BLaER1 treated with 17β-estradiol and CSF1 and Interleukin-3, amounts not matched to agents 10 nM and 100 nM (cell line): ENCODE results near the gene ZMYND19.
A peak's percentile ranks its signal among the peaks of the same experiment; 100 is the strongest.
"Not testable (repeated sequence)": the region's sequence is repeated elsewhere in the genome, so short reads cannot be mapped to it uniquely, and the experiment has no call there.

Experiments used
- H3K27ac ChIP-seq, 11 experiments: shearing (Covaris generic); formaldehyde crosslinking; 2 replicates each; pipeline ENCODE4 v1.8.1; 2022
- H3K27me3 ChIP-seq, 11 experiments: shearing (Covaris generic); formaldehyde crosslinking; 2 replicates each; pipeline ENCODE4 v1.8.1; 2022
- H3K36me3 ChIP-seq, 11 experiments: shearing (Covaris generic); formaldehyde crosslinking; 2 replicates each; pipeline ENCODE4 v1.8.1; 2022
- H3K4me1 ChIP-seq, 10 experiments: shearing (Covaris generic); formaldehyde crosslinking; 2 replicates each; pipeline ENCODE4 v1.8.1; 2022
- H3K4me2 ChIP-seq, 11 experiments: shearing (Covaris generic); formaldehyde crosslinking; 2 replicates each; pipeline ENCODE4 v1.8.1; 2022
- H3K4me3 ChIP-seq, 10 experiments: shearing (Covaris generic); formaldehyde crosslinking; 2 replicates each; pipeline ENCODE4 v1.8.1; 2022
- H3K9ac ChIP-seq, 11 experiments: shearing (Covaris generic); formaldehyde crosslinking; 2 replicates each; pipeline ENCODE4 v1.8.1; 2022
- H3K9me3 ChIP-seq, 11 experiments: shearing (Covaris generic); formaldehyde crosslinking; replicated peaks in 1 of 11; 2 replicates each; pipeline ENCODE4 v1.8.1; 2022
- H4K20me1 ChIP-seq, 11 experiments: shearing (Covaris generic); formaldehyde crosslinking; 2 replicates each; pipeline ENCODE4 v1.8.1; 2022
- Cebpa-rat ChIP-seq, 11 experiments: shearing (Covaris generic); IDR thresholded peaks; 2 replicates each; pipeline ENCODE4 v1.8.1; 2022

ZMYND19 gene

GRCh38 chr9:137630679-137631078 is 40.4 kb upstream of the ZMYND19 start:
- Histone ChIP-seq H3K27ac (no peak overlapping the region), H3K27me3 (no peaks in the 10 kb centered on the region), H3K36me3 (peaks cover 0 to 56% (median 21%) of the 10 kb centered on the region in 11 experiments; a peak in 18 of 22 replicates), H3K4me2 (peak overlapping the region; percentile 15 to 88 (median 71); a peak in 17 of 22 replicates), H3K4me1 (peaks cover 63 to 78% (median 73%) of the 10 kb centered on the region in 10 experiments), H3K9ac (no peak overlapping the region), H3K4me3 (no peak overlapping the region), H4K20me1 (peaks cover 76 to 100% (median 99%) of the 10 kb centered on the region in 11 experiments; a peak in 21 of 22 replicates), H3K9me3 (peaks cover 0 to 8% (median 0%) of the 10 kb centered on the region in 11 experiments; a peak in 4 of 22 replicates)
- no peak for TF ChIP-seq Cebpa-rat (IDR thresholded peaks at IDR 0.05)

- Histone ChIP-seq H4K20me1 (peaks cover 79 to 100% (median 100%) of the 10 kb centered on the region in 11 experiments; a peak in 21 of 22 replicates), H3K4me3 (no peak overlapping the region)
- no peak for TF ChIP-seq Cebpa-rat (IDR thresholded peaks at IDR 0.05)
These were observed 39.8 kb upstream of the ZMYND19 start for GRCh38 chr9:137630126-137630525.

GRCh38 chr9:137627406-137627805 is 37.1 kb upstream of the ZMYND19 start:
- Histone ChIP-seq H3K4me1 (peaks cover 67 to 90% (median 81%) of the 10 kb centered on the region in 10 experiments), H3K36me3 (peaks cover 0 to 68% (median 28%) of the 10 kb centered on the region in 11 experiments; a peak in 20 of 22 replicates), H3K4me2 (peak overlapping the region; percentile 56 to 92 (median 74)), H3K9ac (peak overlapping the region in 1 of 11 experiments; percentile 36; a peak in 2 of 22 replicates), H4K20me1 (peaks cover 76 to 100% (median 100%) of the 10 kb centered on the region in 11 experiments; a peak in 21 of 22 replicates)
- H3K9me3 ChIP-seq, H3K4me3 ChIP-seq, H3K27ac ChIP-seq, H3K27me3 ChIP-seq: not testable (repeated sequence)

More at GRCh38 chr9:137630126-137630525, 39.8 kb upstream of the ZMYND19 start:
- Histone ChIP-seq H3K9me3 (peaks cover 0 to 5% (median 0%) of the 10 kb centered on the region in 11 experiments; a peak in 4 of 22 replicates), H3K27me3 (no peaks in the 10 kb centered on the region), H3K27ac (no peak overlapping the region), H3K36me3 (peaks cover 0 to 53% (median 19%) of the 10 kb centered on the region in 11 experiments; a peak in 18 of 22 replicates), H3K4me1 (peaks cover 69 to 83% (median 78%) of the 10 kb centered on the region in 10 experiments), H3K4me2 (peak overlapping the region; percentile 9 to 88 (median 70); a peak in 18 of 22 replicates), H3K9ac (peak overlapping the region in 3 of 11 experiments; percentile 3 to 37 (median 28); a peak in 2 of 22 replicates)

- Histone ChIP-seq H3K27me3 (no peaks in the 10 kb centered on the region), H3K9ac (no peak overlapping the region), H3K4me1 (peaks cover 65 to 89% (median 80%) of the 10 kb centered on the region in 10 experiments), H3K36me3 (peaks cover 0 to 71% (median 33%) of the 10 kb centered on the region in 11 experiments; a peak in 20 of 22 replicates), H3K9me3 (no peaks in the 10 kb centered on the region), H3K4me3 (no peak overlapping the region), H4K20me1 (peaks cover 76 to 100% (median 100%) of the 10 kb centered on the region in 11 experiments; a peak in 21 of 22 replicates), H3K4me2 (peak overlapping the region in 9 of 11 experiments; percentile 63 to 92 (median 76); a peak in 9 of 22 replicates), H3K27ac (no peak overlapping the region)
- TF ChIP-seq Cebpa-rat (IDR thresholded peaks at IDR 0.05): no peak
These were observed 36.2 kb upstream of the ZMYND19 start for GRCh38 chr9:137626464-137626863.

- Histone ChIP-seq H3K36me3 (peaks cover 0 to 58% (median 37%) of the 10 kb centered on the region in 11 experiments; a peak in 20 of 22 replicates), H3K4me1 (peaks cover 48 to 72% (median 63%) of the 10 kb centered on the region in 10 experiments), H3K9ac (peak overlapping the region in 2 of 11 experiments; percentile 13 to 41; a peak in 2 of 22 replicates), H4K20me1 (peaks cover 64 to 87% (median 77%) of the 10 kb centered on the region in 11 experiments; a peak in 21 of 22 replicates), H3K4me2 (peak overlapping the region in 5 of 11 experiments; percentile 12 to 31 (median 26); a peak in 3 of 22 replicates)
- H3K27me3 ChIP-seq, H3K27ac ChIP-seq, H3K4me3 ChIP-seq, H3K9me3 ChIP-seq: not testable (repeated sequence)
These were observed 31.9 kb upstream of the ZMYND19 start for GRCh38 chr9:137622211-137622610.

GRCh38 chr9:137621131-137621757 is 30.9 kb upstream of the ZMYND19 start:
- TF ChIP-seq Cebpa-rat (IDR thresholded peaks at IDR 0.05): no peak
- Histone ChIP-seq H3K4me2 (peak overlapping the region; percentile 77 to 97 (median 90)), H3K27ac (no peak overlapping the region), H3K4me3 (peak overlapping the region in 5 of 10 experiments; percentile 82 to 93 (median 87); a peak in 6 of 20 replicates), H3K9me3 (no peaks in the 10 kb centered on the region), H3K9ac (peak overlapping the region in 8 of 11 experiments; percentile 33 to 95 (median 94); a peak in 12 of 22 replicates), H3K36me3 (peaks cover 4 to 58% (median 45%) of the 10 kb centered on the region in 11 experiments; a peak in 20 of 22 replicates), H3K27me3 (no peaks in the 10 kb centered on the region), H4K20me1 (peaks cover 60 to 87% (median 70%) of the 10 kb centered on the region in 11 experiments; a peak in 21 of 22 replicates), H3K4me1 (peaks cover 52 to 72% (median 63%) of the 10 kb centered on the region in 10 experiments)

- H4K20me1 ChIP-seq: peaks cover 57 to 86% (median 67%) of the 10 kb centered on the region in 11 experiments; a peak in 21 of 22 replicates
- no peaks in the 10 kb centered on the region for H3K27me3 ChIP-seq
- peak overlapping the region in 1 of 11 experiments; percentile 3; a peak in 1 of 22 replicates for H3K27ac ChIP-seq
- H3K36me3 ChIP-seq: peaks cover 10 to 60% (median 51%) of the 10 kb centered on the region in 11 experiments
- no peaks in the 10 kb centered on the region for H3K9me3 ChIP-seq
- peak overlapping the region; percentile 82 to 93 (median 90) for H3K4me3 ChIP-seq
- H3K4me1 ChIP-seq: peaks cover 49 to 68% (median 58%) of the 10 kb centered on the region in 10 experiments
- peak overlapping the region; percentile 86 to 95 (median 93); a peak in 21 of 22 replicates for H3K9ac ChIP-seq
- TF ChIP-seq Cebpa-rat (IDR thresholded peaks at IDR 0.05): no peak
- H3K4me2 ChIP-seq: peak overlapping the region; percentile 77 to 97 (median 90)
These were observed 30.3 kb upstream of the ZMYND19 start for GRCh38 chr9:137620581-137620980.

GRCh38 chr9:137620048-137620405 is 29.7 kb upstream of the ZMYND19 start:
- Histone ChIP-seq H3K9me3 (no peaks in the 10 kb centered on the region), H3K4me1 (peaks cover 43 to 62% (median 52%) of the 10 kb centered on the region in 10 experiments), H3K4me2 (peak overlapping the region; percentile 77 to 97 (median 90)), H3K36me3 (peaks cover 16 to 65% (median 57%) of the 10 kb centered on the region in 11 experiments), H3K4me3 (peak overlapping the region; percentile 82 to 93 (median 90)), H4K20me1 (peaks cover 51 to 86% (median 67%) of the 10 kb centered on the region in 11 experiments; a peak in 21 of 22 replicates), H3K27me3 (no peaks in the 10 kb centered on the region), H3K27ac (peak overlapping the region; percentile 82 to 95 (median 88); a peak in 20 of 22 replicates), H3K9ac (peak overlapping the region; percentile 86 to 95 (median 93))
- TF ChIP-seq Cebpa-rat (IDR thresholded peaks at IDR 0.05): no peak
